Osteoblast (primary cell): ENCODE measurements around the gene NHLRC4. TPM values are rescaled to one million over a fixed set of nuclear protein-coding genes. Genes with fewer than 3 reads are reported as not detected.
A peak's percentile ranks its signal among the peaks of the same experiment; 100 is the strongest.

Experiments used
- DNase-seq: peaks from one replicate; pipeline ENCODE4 v3.0.0; 2011; ENCODE audit warnings: low spot score, mixed read lengths; ENCODE audit not compliant: insufficient read length; ENCODE audit errors: missing footprints
- H2AFZ ChIP-seq: 2 replicates; pipeline ENCODE4 v1.6.0; 2011; ENCODE audit warnings: mild to moderate bottlenecking, low read length
- H3K27ac ChIP-seq: 2 replicates; pipeline ENCODE4 v1.5.1; 2011; ENCODE audit warnings: mild to moderate bottlenecking, low read depth, low read length, moderate library complexity
- H3K27me3 ChIP-seq: 2 replicates; pipeline ENCODE4 v1.6.0; 2012; ENCODE audit warnings: mild to moderate bottlenecking, control low read depth, inconsistent platforms, low read length, moderate library complexity; ENCODE audit not compliant: insufficient read depth
- H3K36me3 ChIP-seq: 2 replicates; pipeline ENCODE4 v1.5.1; 2011; ENCODE audit warnings: mild to moderate bottlenecking, low read length, control low read depth, moderate library complexity; ENCODE audit not compliant: insufficient read depth
- H3K4me1 ChIP-seq: 2 replicates; pipeline ENCODE4 v1.5.1; 2011; ENCODE audit warnings: mild to moderate bottlenecking, low read length, control low read depth, moderate library complexity; ENCODE audit not compliant: insufficient read depth
- H3K4me2 ChIP-seq: 2 replicates; pipeline ENCODE4 v1.6.0; 2011; ENCODE audit warnings: mild to moderate bottlenecking, low read length; ENCODE audit not compliant: insufficient read depth
- H3K4me3 ChIP-seq: fragments of 200-600 bp; sonication (generic); 3 replicates; pipeline ENCODE4 v1.5.1; 2012; ENCODE audit warnings: mild to moderate bottlenecking, low read length, inconsistent platforms; ENCODE audit not compliant: insufficient read depth
- H3K79me2 ChIP-seq: 2 replicates; pipeline ENCODE4 v1.6.0; 2012; ENCODE audit warnings: mild to moderate bottlenecking, low read length, control low read depth, inconsistent platforms; ENCODE audit not compliant: insufficient read depth
- H3K9me3 ChIP-seq: 2 replicates; pipeline ENCODE4 v1.5.1; 2011; ENCODE audit warnings: low read depth, low read length, control low read depth
- H4K20me1 ChIP-seq: 2 replicates; pipeline ENCODE4 v1.6.0; 2012; ENCODE audit warnings: mild to moderate bottlenecking, low read length, control low read depth; ENCODE audit not compliant: insufficient read depth
- CTCF ChIP-seq: IDR thresholded peaks from 2 replicates; pipeline ENCODE4 v1.5.1; 2011; ENCODE audit warnings: mild to moderate bottlenecking, low read depth, low read length, moderate library complexity; ENCODE audit errors: extremely low read depth
- total RNA-seq: library from RNA; depleted of rRNA; stranded (reverse); fragments of >200 nt; gene quantifications from 2 replicates; pipeline ENCODE4 v1.2.3, GENCODE V29; 2012

NHLRC4 gene
- total RNA-seq, 1 donor = 2.2 TPM

- H4K20me1 ChIP-seq = peaks cover 8% of the 10 kb centered on the region
- no peak overlapping the region for H3K4me2 ChIP-seq
- H2AFZ ChIP-seq = no peak overlapping the region
- no peak overlapping the region for H3K27ac ChIP-seq
- H3K36me3 ChIP-seq = no peaks in the 10 kb centered on the region
- DNase-seq = no peak
- no peak for TF ChIP-seq CTCF
- H3K27me3 ChIP-seq = no peaks in the 10 kb centered on the region
- no peaks in the 10 kb centered on the region for H3K9me3 ChIP-seq
- no peak overlapping the region for H3K4me3 ChIP-seq
- H3K79me2 ChIP-seq = no peaks in the 10 kb centered on the region
- H3K4me1 ChIP-seq = no peaks in the 10 kb centered on the region
These were observed 11.5 kb downstream of the NHLRC4 start for GRCh38 chr16:578232-578869.

- Histone ChIP-seq H3K9me3 (no peaks in the 10 kb centered on the region), H2AFZ (no peak overlapping the region), H3K4me2 (peak overlapping the region; percentile 63), H3K27me3 (no peaks in the 10 kb centered on the region), H3K79me2 (no peaks in the 10 kb centered on the region), H3K36me3 (no peaks in the 10 kb centered on the region), H3K4me3 (no peak overlapping the region), H3K27ac (no peak overlapping the region), H4K20me1 (peaks cover 8% of the 10 kb centered on the region), H3K4me1 (no peaks in the 10 kb centered on the region)
- DNase-seq = peak; percentile 99
- peak; percentile 65 for TF ChIP-seq CTCF
These were observed 12.1 kb downstream of the NHLRC4 start for GRCh38 chr16:578870-579405.

- Histone ChIP-seq H2AFZ (no peak overlapping the region), H3K36me3 (no peaks in the 10 kb centered on the region), H4K20me1 (peaks cover 3% of the 10 kb centered on the region), H3K27ac (no peak overlapping the region), H3K4me1 (no peaks in the 10 kb centered on the region), H3K4me2 (no peak overlapping the region), H3K79me2 (no peaks in the 10 kb centered on the region), H3K4me3 (no peak overlapping the region), H3K27me3 (no peaks in the 10 kb centered on the region), H3K9me3 (no peaks in the 10 kb centered on the region)
- peak; percentile 74 for DNase-seq
- TF ChIP-seq CTCF = no peak
These were observed 13.5 kb downstream of the NHLRC4 start for GRCh38 chr16:580141-580945.

- Histone ChIP-seq H3K79me2 (no peaks in the 10 kb centered on the region), H3K4me3 (no peak overlapping the region), H3K4me2 (no peak overlapping the region), H3K4me1 (peaks cover 6% of the 10 kb centered on the region), H3K27ac (no peak overlapping the region), H3K9me3 (no peaks in the 10 kb centered on the region), H2AFZ (no peak overlapping the region), H3K27me3 (no peaks in the 10 kb centered on the region), H4K20me1 (peaks cover 3% of the 10 kb centered on the region), H3K36me3 (no peaks in the 10 kb centered on the region)
- no peak for TF ChIP-seq CTCF
- DNase-seq = peak; percentile 79
These were observed 14.2 kb downstream of the NHLRC4 start for GRCh38 chr16:580946-581498.
